Activated CD8-positive, alpha-beta memory T cell treated with anti-CD3 and anti-CD28 coated beads, Interleukin-2, amount 50 U/mL, for 48 hours (primary cell): ENCODE measurements around the gene USP49.
"Not testable (repeated sequence)": the region's sequence is repeated elsewhere in the genome, so short reads cannot be mapped to it uniquely, and the experiment has no call there.

Experiments
- DNase-seq: peaks from one replicate; pipeline ENCODE4 v3.0.0-alpha.2; 2020

USP49 gene

DNA sequence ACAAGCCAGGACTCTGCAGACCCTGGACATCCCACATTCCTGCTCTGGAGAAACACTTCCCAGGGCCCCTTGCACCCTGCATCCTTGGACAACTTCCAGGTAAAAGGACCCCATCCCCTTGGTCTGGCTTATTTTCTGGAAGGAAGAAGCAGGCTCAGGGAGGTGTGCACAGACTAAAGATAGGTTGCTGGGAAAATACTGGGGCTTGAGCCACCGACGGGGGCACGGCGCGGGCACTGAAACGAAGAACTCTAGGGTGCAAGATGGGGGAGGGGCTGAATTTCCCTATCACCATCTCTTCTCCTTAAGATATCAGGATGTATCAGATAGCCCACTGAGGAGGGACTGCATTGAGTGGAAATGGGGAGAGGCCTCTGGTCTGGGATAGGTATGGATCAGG lies 116.3 kb downstream of the USP49 start:
- DNase-seq, result no peak

DNA sequence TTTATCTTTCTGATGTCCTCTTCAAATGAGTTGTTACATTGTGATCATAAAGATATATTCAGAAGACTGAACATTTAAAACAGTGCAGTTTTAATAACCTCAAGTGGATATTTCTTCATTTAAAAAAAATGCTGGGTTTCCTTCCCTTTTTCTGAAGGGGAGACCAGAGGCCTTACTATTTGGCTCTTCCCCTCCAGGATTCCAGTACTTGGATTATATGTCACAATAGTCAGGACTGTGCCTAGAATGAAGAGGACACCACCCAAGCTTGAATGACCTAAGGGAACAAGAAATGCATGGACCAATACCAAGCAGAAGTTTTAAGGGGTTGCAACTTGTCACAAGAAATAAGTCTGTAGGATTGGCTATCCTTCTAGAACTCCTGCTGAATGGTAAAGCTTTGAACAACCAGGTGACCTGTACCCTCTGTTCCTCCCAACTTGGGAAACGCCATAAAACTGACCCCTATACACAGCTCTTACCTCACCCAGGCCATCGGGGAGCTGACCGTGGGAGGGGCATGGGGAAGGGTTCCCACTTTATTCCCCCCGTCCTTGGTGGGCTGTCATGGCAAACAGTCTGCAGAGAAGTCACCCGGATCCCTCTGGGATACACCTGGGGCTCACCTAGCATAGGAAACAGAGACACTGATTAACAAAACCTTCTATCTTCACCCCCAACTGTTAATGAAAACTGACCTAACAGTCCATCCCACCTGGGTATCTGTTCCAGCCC lies 117.5 kb downstream of the USP49 start:
- no peak for DNase-seq

DNA sequence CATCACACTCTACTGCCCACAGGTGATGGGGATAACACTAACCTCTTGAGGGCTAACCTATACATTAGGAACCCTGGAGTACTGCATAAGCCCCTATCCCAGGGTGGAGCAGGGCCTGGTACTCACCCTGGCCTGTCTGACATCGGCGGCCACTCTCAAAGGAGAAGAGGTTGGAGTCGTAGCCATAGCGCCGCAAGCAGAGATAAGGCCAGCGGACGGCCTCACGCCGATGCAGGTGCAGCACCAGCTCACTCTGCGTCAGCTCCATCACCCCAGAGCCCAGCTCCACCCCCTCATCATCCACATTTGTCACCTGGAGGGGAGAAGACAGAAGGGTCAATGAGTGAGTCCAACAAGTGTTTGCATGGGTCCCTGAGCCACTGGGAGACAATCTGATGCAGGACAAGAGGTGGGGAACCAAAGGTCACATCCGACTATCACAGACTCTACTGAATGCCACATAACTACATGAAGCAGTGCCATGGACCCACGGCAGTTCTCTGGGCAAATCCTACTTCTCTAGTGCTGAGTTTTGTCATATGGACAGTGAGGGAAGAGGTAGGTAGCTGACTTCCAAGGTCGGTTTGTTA lies 119.8 kb downstream of the USP49 start:
- no peak for DNase-seq

DNA sequence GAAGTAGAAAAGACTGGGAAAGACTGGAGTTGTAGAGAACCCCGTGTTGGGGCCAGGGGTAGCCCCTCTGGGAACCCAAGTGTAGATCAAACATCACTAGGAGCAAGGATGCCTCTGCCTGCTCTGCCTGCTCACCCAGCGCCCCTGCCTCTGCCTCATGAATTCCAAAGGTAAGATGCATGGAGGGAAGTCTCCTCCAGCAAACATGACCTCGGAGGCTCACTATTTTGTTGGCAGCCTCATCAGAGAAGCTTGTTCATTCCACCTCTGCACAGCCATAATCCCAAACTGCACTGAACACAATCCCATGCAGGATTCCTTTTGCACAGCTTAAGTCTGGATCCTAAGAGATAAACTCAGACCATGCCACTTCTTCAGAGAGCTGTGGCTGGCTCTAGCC lies 120.3 kb downstream of the USP49 start:
- DNase-seq, result no peak

DNA sequence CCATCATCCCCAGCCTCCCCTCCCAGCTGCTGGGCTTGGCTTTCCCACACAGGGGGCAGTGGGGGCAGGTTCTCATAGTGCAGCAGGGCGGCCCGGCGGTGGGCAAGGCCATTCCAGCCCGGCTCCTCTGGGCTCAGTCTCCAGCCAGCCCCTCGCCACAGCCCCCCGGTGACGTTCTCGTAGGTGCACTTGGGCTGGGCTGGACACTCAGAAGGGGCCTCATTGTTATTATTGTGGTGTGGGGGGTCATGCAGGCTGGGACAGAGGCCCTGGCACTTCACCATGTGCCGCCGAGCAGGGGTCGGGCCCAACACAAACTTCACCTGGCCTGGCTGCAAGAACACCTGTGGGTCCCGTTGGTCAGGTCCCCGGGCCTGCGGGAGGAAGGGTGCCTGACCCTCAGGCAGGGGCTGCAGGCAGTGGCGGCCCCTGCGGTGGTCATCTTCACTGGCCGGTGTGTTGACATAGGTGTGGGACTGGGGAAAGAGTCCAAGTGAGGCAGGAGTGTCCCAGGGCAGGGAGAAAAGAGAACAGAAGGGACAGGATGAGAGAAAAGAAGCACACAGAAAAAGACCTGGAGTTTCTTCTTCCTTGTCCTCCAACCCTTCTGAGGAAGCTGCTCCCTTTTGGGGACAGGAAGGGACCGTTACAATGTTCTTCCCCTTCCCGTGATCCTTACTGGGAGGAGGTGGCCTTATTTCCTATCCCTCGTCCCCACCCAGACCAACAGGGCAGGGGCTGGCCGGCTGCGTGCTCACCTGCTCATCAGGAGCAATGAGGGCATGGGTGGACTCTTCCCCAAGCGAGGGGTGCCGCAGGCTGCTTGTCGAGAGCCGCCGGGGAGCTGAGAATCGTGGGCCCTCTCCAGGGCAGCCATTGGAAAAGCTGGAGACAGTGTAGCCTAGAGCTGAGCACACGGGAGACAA lies 123.9 kb downstream of the USP49 start:
- DNase-seq, result no peak

DNA sequence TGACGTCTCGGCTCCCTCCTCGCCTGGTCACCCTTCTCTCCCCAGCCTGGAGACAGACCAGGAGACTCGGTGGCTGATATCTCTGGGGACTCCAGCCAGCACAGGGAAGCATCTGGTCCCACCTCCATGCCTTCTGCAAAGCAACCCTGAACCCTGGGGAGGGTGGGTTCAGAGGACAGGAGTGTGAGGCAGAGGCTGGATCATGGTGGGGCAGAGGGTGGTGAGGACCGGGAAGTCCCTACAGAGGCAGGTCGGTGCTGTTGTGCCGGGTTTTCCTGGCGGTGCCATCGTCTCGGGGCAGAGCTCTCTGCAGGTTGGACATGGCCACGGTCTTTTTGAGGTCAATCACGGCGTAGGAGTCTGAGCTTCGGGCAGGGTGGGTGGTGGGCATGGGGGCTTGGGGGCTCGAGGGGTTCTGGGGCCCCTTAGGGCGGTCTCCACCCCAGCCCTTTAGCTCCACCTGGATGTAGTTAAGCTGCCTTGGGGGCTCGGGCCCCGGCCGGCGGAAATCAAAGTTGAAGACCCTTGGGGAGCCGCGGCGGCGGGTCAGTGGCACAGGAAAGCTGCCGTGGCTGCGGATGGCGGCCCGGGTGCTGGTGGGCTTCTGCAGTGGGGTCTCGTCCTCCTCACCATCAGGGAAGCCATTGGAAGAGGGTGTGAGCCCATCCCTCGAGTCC lies 124.7 kb downstream of the USP49 start:
- no peak for DNase-seq

DNA sequence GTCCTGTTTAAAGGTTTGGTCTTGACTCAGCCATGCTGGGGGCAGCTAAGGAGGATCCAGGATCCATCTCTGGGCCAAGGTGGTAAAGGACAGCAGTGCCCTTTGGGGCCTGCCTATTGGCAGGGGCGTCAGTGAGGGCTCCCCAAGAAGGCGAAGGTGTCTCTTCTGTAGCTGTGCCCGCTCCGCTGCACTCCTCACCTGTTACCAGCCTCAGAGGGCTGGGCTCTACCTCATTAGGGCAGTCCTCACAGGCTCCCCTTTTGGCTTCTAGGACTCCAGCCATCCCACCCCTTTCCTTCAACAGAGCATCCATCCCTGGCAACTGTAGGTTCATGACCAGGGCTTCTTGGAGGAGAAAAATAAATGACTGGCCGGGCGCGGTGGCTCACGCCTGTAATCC lies 125.8 kb downstream of the USP49 start:
- no peak for DNase-seq

DNA sequence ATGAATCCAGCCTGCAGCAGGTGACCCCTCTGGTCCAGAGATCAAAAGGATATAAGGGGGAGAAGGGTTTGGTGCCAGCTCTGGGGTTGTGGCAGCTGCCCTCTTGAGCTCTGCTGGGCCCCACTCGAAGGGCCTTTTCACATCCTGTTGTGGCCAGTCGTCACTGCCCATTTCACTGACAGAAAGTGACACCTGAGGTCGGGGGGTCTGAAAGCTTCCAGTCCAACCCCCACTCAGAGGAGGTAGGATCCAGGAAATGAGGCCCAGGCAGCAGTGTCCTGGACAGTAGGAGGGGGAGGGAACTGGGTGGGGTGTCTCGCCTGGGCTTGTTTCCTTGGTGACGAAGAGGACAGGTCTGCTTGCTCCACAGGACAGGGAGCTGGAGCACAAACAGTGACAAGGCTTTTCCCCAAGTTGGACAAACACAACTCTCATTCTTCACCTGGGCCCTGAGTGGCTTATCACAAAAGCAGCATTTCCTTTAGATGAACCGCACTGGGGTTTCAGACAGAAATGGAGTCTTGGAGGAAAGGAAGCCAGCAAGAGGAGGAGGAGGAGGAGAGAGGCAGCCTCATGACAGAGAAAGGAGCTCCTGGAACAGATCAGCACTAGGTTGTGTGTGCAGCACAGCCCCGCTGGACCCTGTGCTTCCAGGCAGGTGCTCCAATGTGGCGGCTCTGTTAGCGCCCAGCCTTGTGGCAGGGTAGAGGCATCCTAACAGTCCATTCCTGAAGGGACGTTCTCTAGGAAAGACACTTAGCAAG lies 126.4 kb downstream of the USP49 start:
- no peak for DNase-seq

DNA sequence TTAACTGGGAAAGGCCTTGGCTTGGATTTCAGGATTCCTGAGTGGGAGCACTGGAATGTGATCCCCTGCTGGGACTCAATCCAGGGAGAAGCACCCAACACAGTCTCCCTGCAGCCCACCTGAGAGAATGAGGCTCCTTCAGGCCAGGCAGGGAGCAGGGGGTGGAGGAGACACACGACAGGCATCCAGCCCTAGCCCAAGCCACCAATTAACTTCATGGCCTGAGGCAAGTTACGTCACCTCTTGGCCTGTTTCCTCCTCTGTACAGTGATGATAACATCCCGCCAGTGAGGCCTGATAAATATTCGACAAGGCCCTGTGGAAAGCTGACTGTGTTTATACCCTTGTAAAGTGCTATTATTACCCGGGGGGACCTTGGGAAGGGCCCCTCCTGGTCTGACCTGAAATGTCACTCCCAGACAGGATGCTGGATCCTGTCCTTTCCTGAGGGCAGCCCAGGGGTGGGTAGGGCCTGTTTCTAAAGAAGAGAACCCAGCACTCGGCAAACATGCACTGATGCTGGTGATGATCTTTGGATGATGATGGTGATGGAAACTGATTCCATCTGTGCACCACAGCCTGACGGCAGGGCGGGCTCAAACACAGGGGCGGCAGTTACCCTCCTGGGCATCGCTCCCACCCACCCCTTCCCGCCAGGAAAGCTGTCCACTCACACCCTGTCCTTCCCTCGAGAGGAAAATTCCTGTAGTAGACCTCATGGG lies 127.9 kb downstream of the USP49 start:
- no peak for DNase-seq

GRCh38 chr6:41766043-41766664 lies 129.0 kb downstream of the USP49 start:
- DNase-seq, result not testable (repeated sequence)

DNA sequence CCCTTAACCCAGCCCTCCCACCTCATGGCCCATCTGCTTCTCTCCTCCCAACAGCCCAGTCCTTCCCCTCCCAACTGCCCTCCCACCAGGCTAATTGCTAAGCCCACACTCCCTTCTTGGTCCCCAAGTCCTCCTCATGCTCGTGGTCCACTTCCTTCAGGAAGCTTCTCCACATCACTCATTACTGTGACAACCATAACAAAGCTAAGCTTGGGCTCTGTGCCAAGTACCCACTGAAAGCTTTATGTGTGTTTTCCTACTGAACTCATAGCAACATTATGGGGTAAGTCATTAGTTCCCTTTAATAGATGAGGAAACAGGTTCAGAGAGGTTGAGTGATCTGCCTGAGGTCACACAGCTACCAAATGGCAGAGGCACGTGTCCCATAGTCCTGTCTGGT lies 131.7 kb downstream of the USP49 start:
- no peak for DNase-seq

- DNase-seq, result no peak
Measured at GRCh38 chr6:41759905-41760579, 135.1 kb downstream of the USP49 start.

GRCh38 chr6:41759106-41759904 lies 135.9 kb downstream of the USP49 start:
- DNase-seq, result no peak

GRCh38 chr6:41758641-41759035 lies 136.5 kb downstream of the USP49 start:
- DNase-seq, result no peak

DNA sequence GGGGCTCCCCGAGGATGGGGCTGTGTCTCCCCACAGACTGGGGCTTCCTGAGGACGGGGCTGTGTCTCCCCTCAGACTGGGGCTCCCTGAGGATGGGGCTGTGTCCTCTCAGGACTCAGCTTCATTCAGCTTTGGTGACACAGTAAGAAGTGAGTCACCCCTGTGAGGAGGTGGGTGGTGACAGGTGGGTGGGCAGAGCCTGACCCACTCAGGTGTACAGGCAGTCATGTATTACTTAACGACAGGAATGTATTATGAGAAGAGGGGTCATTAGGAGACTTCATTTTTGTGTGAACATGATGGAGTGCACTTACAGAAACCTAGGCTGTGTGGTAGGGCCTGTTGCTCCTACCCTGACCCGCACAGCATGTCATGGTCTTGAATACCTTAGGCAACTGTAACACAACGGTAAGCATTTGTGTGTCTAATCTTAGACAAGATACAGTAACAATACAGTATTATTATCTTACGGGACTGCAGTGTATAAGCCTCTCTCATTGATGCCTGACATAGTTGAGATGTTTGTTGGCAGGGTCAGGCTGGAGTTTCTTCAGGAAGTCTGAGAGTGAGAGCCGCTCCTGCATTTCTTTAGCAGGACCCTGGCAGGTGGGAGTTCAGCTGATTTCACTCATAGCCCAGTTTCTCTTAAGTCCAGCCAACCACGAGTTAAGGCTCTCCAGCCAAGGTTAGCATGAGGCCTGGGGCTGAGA lies 137.1 kb downstream of the USP49 start:
- DNase-seq, result no peak

DNA sequence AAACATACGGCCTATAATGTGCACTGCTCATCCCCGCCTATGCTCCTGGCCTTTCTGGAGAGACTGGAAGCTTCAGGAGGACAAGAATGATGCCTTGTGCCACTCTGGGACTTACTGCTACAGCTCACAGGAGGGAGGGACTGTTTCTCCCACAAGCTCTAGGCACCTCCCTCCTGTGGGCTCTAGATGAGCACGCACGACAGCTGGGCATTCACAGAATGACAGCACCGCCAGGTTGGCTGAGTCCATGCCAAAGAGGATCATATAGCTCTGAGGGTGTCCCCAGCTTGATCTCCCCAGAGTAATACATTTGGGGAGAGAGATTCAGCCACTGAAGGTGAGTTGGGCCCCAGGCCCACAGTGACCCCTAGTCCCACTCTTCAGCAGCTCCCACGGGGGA lies 137.9 kb downstream of the USP49 start:
- DNase-seq, result no peak

DNA sequence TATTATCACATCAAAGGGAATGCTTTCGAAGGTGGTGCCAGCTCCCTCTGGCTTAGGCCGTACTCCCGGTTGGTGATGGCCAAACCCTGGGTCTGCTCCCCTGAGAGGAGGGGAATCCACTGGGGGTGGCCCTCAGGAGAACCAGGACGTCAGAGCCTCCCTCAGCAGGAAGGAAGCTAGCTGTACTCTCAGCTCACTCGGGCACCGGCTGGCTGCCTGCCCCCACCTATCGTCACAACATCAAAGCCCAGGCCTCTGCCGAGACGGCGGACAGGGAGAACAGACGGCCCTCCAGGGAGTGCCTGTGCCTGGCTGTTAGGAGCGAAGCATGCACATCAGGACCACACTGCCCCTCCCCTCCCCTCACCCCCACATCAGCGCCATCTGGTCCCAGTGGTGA lies 138.8 kb downstream of the USP49 start:
- DNase-seq, result no peak

DNA sequence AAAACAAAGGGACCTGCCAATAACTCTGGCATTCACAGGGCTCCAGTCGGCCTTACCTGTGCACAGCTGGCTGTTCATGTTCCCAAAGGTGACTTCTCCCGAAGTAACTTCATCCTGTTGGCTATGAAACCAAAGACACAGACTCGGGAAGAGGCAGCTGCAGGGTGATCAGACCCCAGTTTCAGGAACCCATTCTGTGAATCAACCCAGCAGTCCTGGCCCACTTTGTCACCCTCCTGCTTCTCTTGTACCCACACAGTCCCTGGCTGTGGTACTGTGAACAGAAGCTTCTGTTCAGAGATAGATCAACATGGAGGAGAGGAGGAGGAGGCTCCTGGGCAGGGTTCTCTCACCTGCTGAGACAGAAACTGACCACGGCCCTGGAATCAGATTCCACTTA lies 139.3 kb downstream of the USP49 start:
- no peak for DNase-seq

DNA sequence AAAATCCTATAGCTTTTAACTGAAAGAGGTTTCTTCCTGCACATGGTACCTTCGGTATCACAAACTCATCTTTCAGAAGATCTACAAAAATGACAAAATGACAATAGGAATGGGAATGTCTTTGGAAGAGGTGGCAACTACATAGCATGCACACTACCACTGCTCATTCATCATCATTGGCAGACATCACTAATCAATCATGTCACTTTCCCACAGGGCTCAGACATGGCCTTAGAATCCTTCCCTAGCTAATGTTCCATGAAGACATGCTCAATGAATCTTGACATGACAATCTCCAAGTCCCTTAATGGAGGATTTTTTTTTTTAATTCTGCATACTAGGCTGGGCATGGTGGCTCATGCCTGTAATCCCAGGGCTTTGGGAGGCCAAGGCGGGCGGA lies 144.8 kb downstream of the USP49 start:
- DNase-seq, result no peak
